BJ (cell line): ENCODE measurements around the gene CAMK1G. TPM values are rescaled to one million over a fixed set of nuclear protein-coding genes. Genes with fewer than 3 reads are reported as not detected.

Source experiments
- CTCF ChIA-PET: fragments of 350-600 bp; formaldehyde crosslinking; extraction: SDS; loops from one replicate; lab custom pipeline; 2021; ENCODE audit warnings: antibody characterized with exemption, inconsistent platforms; lab: Yijun Ruan, JAX
- POLR2A ChIA-PET: fragments of 300-600 bp; sonication (Branson Sonifier 250); formaldehyde crosslinking; extraction: SDS; loops from one replicate; lab custom pipeline; 2021; ENCODE audit warnings: antibody characterized with exemption; lab: Charles Lee
- DNase-seq: peaks from one replicate; pipeline ENCODE4 v3.0.0-alpha.2; 2011; ENCODE audit warnings: low read depth
- H3K27me3 ChIP-seq: 2 replicates; pipeline ENCODE4 v1.6.0; 2011; ENCODE audit warnings: low read length; ENCODE audit not compliant: control insufficient read depth, insufficient read depth
- H3K36me3 ChIP-seq: 2 replicates; pipeline ENCODE4 v1.5.1; 2011; ENCODE audit warnings: low read length; ENCODE audit not compliant: control insufficient read depth, insufficient read depth
- H3K4me3 ChIP-seq: 2 replicates; pipeline ENCODE4 v1.5.1; 2011; ENCODE audit warnings: low read depth, mild to moderate bottlenecking, control low read depth, low read length
- polyA plus RNA-seq: library from polyadenylated mRNA; depleted of rRNA; stranded (reverse); fragments of >200 nt; gene quantifications from 2 replicates; pipeline ENCODE4 v1.2.3, GENCODE V29; 2011
- TF ChIP-seq, protein P1 (sequence below): IDR thresholded peaks from 2 replicates; pipeline ENCODE4 v1.5.1; 2011; ENCODE audit warnings: low read depth, mild to moderate bottlenecking, control low read depth, inconsistent platforms, low read length, moderate library complexity; ENCODE audit not compliant: insufficient read depth

The CAMK1G gene
- polyA plus RNA-seq, 1 experiment = 1.5 TPM

DNA sequence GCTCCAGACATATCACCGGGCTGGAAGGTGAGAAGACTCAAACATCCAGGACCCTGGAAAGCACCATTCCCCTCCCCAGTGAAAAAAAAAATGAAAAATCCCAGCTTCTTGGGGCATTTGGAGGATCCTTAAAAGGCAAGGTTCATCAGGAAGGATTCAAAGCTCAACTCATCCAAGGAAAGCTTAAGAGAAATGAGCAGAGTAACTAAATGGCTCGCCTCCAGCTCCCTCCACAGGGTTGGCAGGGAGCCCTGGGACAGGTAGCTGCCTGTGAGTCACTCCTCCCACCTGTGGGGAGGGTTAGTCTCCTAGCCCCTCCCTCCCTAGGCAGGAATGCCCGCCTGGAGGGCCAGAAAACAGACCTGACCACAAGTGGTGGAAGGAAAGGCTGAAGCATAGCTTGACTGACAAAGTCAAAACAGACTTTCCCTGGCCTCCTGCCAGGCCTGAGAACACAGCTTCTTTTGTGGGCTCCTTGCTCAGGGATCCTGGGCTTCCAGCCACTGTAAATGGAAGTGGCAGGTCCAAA is 69.4 kb downstream of the CAMK1G start:
- ChIA-PET POLR2A (no interaction called here), CTCF (interaction anchor here (0.6 to 1.8 kb wide), 4 partner anchors 22 to 1299 kb away, joined by 3 to 5 read pairs (median 5); partner anchors contain the start of gene G0S2)
- no peak overlapping the region for H3K4me3 ChIP-seq
- TF ChIP-seq, protein P1, sequence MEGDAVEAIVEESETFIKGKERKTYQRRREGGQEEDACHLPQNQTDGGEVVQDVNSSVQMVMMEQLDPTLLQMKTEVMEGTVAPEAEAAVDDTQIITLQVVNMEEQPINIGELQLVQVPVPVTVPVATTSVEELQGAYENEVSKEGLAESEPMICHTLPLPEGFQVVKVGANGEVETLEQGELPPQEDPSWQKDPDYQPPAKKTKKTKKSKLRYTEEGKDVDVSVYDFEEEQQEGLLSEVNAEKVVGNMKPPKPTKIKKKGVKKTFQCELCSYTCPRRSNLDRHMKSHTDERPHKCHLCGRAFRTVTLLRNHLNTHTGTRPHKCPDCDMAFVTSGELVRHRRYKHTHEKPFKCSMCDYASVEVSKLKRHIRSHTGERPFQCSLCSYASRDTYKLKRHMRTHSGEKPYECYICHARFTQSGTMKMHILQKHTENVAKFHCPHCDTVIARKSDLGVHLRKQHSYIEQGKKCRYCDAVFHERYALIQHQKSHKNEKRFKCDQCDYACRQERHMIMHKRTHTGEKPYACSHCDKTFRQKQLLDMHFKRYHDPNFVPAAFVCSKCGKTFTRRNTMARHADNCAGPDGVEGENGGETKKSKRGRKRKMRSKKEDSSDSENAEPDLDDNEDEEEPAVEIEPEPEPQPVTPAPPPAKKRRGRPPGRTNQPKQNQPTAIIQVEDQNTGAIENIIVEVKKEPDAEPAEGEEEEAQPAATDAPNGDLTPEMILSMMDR = no peak
- no peaks in the 10 kb centered on the region for H3K36me3 ChIP-seq
- no peak for DNase-seq
- H3K27me3 ChIP-seq = no peaks in the 10 kb centered on the region; the same call in 1 of the 2 replicates

DNA sequence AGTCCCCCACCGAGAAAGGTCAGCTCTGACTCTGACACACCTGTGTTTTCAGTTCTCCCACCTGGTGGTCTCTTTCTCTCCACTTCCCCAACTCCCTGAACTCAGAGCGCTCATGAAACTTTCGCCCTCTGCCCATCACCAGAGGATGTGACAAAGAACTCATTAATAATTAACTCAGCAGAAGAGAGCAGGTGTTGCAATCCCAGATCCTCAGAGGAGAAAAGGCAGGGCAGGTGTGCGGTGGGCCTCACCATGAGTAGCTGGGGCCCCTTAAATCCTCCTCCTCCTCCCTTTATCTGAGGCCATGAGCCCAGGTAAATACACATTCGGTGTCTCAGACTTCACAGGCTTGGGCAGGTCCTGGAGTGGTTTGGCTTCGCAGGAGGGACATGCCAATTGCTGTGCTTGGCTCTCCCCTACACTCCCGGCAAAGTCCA is 70.4 kb downstream of the CAMK1G start:
- no peak for DNase-seq
- H3K27me3 ChIP-seq = no peaks in the 10 kb centered on the region; the same call in 1 of the 2 replicates
- TF ChIP-seq, protein P1 = no peak
- ChIA-PET POLR2A (no interaction called here), CTCF (interaction anchor here (1.3 to 1.8 kb wide), 4 partner anchors 20 to 94 kb away, joined by 3 to 5 read pairs (median 5); no protein-coding TSS in a partner anchor)
- H3K4me3 ChIP-seq = no peak overlapping the region
- no peaks in the 10 kb centered on the region for H3K36me3 ChIP-seq

DNA sequence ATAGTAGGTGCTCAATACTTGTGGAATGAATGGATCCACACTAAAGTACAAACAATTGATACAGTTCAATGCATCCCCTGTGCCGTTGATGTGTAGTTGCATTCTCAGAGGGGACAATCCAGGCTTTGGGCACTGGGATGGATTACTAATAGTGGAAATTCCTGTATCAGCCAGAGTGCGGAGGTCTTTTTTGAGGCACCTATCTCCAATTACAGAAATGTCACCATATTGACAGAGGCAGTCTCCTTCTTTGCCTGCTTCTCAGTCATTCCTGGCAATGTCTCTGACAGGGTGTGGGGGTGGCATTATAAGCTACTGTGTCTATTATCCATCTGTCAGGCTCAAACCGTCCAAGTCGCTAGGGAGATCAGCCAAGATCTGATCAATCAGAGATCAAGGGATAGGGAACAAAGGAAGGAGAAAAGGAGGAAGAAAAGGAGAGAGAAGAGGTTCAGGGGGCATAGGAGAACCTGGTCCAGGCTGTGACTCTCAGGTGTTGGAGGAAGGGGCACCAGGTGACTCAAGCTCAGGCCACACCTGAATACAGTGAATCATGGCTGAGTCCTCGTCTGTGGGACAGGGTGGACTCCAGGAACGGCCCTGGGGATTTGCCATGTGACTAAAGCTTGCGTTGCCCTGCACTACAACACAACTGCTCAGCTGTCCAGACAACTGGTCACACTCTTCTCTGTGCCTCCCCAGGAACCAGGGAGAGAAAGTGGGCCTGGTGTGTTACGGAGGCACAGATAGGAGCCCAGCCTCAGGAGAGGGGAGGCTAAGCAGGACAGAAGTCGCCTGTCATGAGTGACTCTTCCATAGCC is 72.1 kb downstream of the CAMK1G start:
- Histone ChIP-seq H3K36me3 (no peaks in the 10 kb centered on the region), H3K4me3 (no peak overlapping the region), H3K27me3 (no peaks in the 10 kb centered on the region; the same call in 1 of the 2 replicates)
- TF ChIP-seq, protein P1 = no peak
- CTCF ChIA-PET = interaction anchor here (0.6 to 1.1 kb wide), 2 partner anchors 86 to 172 kb away, joined by 3 to 4 read pairs; partner anchors contain the start of gene UTP25
- no peak for DNase-seq
- POLR2A ChIA-PET = no interaction called here

DNA sequence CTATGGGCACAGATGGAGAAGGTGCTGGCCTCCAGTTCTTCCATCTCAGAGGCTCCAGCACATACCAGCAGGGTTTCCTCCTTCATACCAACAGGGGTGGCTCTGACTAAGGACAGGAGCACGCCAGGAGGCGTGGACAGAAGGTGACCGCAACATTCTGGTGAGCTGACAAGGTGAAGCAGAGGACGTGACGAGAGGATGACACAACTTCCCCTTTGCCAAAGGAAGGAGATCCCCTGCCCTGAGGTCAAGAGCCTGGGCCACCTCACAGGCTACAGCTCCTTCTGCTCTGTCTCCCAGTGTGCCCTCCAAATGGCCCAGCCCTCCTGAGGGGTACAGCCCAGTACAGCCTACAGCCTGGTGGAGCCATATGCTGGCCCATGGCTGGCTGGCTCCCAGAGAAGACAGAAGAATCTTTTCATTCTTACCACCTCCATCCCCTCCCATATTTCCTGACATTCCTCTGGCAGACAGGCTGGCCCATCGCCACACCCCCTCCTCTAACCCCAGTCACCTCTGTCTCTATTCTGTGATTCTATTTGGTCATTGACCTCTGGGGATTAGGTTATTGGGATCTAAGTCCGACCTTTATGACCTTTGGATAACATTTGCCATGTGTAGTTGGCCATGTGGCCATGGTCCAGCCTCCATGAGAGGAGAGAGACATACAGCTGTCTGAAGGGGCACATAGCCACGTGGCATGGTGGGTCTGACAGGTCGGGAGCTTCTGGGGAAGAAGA is 73.8 kb downstream of the CAMK1G start:
- ChIA-PET CTCF (no interaction called here), POLR2A (no interaction called here)
- no peaks in the 10 kb centered on the region for H3K36me3 ChIP-seq
- H3K27me3 ChIP-seq = no peaks in the 10 kb centered on the region; the same call in 1 of the 2 replicates
- TF ChIP-seq, protein P1 = no peak
- no peak overlapping the region for H3K4me3 ChIP-seq
- DNase-seq = no peak
